WERI-Rb-1 (cell line): ENCODE measurements around the gene CTTNBP2.

Experiments
- DNase-seq: peaks from one replicate; pipeline ENCODE4 v3.0.0-alpha.2; 2020
- H3K27ac ChIP-seq: fragments of 250-450 bp; sonication (Bioruptor Pico); 2 replicates; pipeline ENCODE4 v1.5.1; 2020; ENCODE audit warnings: mild to moderate bottlenecking, moderate library complexity
- H3K27me3 ChIP-seq: fragments of 250-450 bp; sonication (Bioruptor Pico); 2 replicates; pipeline ENCODE4 v1.5.1; 2021; ENCODE audit warnings: mild to moderate bottlenecking, low read depth, moderate library complexity; ENCODE audit not compliant: insufficient read depth, severe bottlenecking
- H3K36me3 ChIP-seq: fragments of 250-450 bp; sonication (Bioruptor Pico); 2 replicates; pipeline ENCODE4 v1.5.1; 2020; ENCODE audit warnings: mild to moderate bottlenecking, moderate library complexity
- H3K4me3 ChIP-seq: 2 replicates; pipeline ENCODE4 v1.5.1; 2011; ENCODE audit warnings: low read depth, mild to moderate bottlenecking, control low read depth, low read length
- H3K9me3 ChIP-seq: fragments of 250-450 bp; sonication (Bioruptor Pico); 2 replicates; pipeline ENCODE4 v1.5.1; 2021; ENCODE audit warnings: mild to moderate bottlenecking, moderate library complexity; ENCODE audit not compliant: severe bottlenecking
- TF ChIP-seq, protein P1 (sequence below): IDR thresholded peaks from 2 replicates; pipeline ENCODE4 v1.5.1; 2011; ENCODE audit warnings: low read depth, mild to moderate bottlenecking, control low read depth, inconsistent platforms, low read length

CTTNBP2 gene

DNA sequence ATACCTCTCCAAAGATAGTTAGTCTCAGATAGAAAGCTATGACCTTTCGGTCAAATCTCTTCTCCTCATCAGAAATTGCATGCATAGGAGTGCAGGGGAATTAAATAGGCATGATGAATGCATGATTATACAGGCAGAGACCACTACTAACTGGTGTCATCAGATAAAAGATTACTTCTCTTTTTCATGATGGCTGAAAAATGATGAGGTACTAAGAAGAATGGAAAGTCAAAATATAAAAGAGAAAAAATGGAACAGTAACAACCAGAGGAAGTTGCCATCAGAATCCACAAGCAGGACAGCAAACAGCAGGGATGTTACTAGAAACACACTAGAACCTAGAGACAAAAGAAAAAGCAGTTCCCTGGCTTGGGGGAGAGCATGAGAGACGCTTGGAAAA is 31.6 kb downstream of the CTTNBP2 start:
- Histone ChIP-seq H3K27me3 (peaks cover 44% of the 10 kb centered on the region), H3K4me3 (no peak overlapping the region), H3K36me3 (no peaks in the 10 kb centered on the region), H3K9me3 (no peaks in the 10 kb centered on the region), H3K27ac (no peak overlapping the region)
- DNase-seq = no peak
- TF ChIP-seq, protein P1, sequence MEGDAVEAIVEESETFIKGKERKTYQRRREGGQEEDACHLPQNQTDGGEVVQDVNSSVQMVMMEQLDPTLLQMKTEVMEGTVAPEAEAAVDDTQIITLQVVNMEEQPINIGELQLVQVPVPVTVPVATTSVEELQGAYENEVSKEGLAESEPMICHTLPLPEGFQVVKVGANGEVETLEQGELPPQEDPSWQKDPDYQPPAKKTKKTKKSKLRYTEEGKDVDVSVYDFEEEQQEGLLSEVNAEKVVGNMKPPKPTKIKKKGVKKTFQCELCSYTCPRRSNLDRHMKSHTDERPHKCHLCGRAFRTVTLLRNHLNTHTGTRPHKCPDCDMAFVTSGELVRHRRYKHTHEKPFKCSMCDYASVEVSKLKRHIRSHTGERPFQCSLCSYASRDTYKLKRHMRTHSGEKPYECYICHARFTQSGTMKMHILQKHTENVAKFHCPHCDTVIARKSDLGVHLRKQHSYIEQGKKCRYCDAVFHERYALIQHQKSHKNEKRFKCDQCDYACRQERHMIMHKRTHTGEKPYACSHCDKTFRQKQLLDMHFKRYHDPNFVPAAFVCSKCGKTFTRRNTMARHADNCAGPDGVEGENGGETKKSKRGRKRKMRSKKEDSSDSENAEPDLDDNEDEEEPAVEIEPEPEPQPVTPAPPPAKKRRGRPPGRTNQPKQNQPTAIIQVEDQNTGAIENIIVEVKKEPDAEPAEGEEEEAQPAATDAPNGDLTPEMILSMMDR = no peak

DNA sequence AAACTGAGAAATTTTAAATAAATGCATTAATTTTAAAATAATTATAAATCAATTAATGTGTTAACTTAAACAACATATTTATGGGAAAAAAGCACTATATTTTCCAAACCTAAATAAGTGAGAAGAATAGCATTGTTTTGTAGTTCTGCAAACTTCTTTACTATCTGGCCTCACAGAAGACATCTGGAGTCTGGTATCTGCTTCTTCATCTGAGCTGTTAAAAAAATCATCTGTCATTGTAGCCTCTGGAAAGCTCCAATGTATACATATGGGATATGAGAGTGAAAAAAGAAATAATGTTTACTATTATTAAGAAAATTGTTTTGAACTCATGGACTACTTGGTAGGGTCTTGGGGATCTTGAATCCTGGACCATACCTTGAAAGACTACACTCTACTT is 32.2 kb downstream of the CTTNBP2 start:
- TF ChIP-seq, protein P1 = no peak
- no peak overlapping the region for H3K27ac ChIP-seq
- no peak for DNase-seq
- no peaks in the 10 kb centered on the region for H3K36me3 ChIP-seq
- no peak overlapping the region for H3K4me3 ChIP-seq
- no peaks in the 10 kb centered on the region for H3K9me3 ChIP-seq
- H3K27me3 ChIP-seq = peaks cover 43% of the 10 kb centered on the region

DNA sequence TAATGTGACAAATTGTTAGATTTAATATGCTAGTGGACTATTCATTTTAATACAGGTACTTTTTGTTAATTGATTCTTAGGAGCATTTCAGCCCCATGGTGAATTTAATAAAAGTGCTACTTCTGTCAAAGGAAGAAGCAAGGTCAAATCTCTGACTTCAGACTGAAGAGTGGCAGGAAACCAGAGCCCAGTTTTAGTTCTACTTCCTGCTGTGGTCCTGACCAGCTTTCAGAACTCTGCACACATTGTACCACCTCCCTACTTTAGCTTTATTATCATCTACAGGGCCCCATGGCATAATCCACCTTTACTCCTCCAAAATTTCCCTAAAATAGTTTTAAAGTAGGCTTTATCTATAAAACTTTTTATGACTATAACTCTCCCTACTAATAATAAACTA is 33.7 kb downstream of the CTTNBP2 start:
- Histone ChIP-seq H3K27me3 (peaks cover 38% of the 10 kb centered on the region), H3K27ac (no peak overlapping the region), H3K9me3 (no peaks in the 10 kb centered on the region), H3K36me3 (no peaks in the 10 kb centered on the region), H3K4me3 (no peak overlapping the region)
- TF ChIP-seq, protein P1 = no peak
- no peak for DNase-seq

DNA sequence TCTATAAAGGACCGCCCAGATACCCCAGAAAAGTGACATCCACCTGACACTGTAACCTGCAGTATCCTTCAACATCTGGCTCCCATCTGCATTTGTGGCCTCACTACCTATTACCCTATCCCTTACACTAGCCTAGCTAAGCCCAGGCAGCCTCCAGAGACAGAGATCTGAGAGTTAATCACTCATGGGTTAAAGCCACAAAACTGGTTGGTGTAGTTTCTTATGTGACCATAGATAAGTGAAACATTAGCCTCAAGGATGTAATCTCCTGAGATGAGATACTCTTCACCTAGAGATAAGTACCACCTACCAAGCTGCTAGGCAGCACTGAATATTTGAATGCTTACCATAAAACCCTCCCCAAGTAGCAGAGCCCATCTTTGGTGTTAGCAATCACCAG is 35.4 kb downstream of the CTTNBP2 start:
- Histone ChIP-seq H3K9me3 (no peaks in the 10 kb centered on the region), H3K4me3 (no peak overlapping the region), H3K27me3 (peaks cover 35% of the 10 kb centered on the region), H3K36me3 (no peaks in the 10 kb centered on the region), H3K27ac (no peak overlapping the region)
- TF ChIP-seq, protein P1 = no peak
- DNase-seq = no peak

DNA sequence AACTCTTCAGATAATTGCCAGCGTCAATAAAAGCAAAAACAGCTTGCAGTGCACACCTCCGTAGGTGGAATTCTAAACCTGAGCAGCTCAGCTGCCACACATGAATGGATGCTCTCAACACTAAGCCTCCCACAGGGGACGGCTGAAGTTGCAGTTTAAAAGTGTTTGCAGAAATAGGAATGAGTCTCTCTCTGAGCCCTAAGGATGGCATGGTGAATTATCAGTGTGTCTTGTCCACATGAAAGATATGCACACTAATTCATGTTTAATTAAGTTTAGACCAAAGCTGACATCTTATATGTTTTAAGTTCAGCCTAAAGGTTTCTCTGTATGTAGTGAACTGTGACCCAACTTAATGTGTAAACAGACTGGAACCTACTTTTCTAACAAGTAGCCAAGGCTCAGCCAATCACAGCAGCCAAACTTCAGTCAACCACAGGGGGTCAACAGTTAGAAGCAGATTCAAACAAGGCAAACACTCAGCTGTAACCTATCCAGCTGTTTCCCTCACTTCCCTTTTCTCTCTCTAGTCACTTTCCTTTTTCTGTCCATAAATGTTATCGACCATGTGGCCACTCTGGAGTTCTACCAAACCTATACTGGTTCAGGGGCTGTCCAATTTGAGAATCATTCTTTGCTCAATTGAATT is 38.1 kb downstream of the CTTNBP2 start:
- H3K4me3 ChIP-seq = no peak overlapping the region
- H3K27ac ChIP-seq = no peak overlapping the region
- H3K9me3 ChIP-seq = no peaks in the 10 kb centered on the region
- H3K27me3 ChIP-seq = peaks cover 37% of the 10 kb centered on the region
- DNase-seq = no peak
- H3K36me3 ChIP-seq = no peaks in the 10 kb centered on the region
- TF ChIP-seq, protein P1 = no peak

DNA sequence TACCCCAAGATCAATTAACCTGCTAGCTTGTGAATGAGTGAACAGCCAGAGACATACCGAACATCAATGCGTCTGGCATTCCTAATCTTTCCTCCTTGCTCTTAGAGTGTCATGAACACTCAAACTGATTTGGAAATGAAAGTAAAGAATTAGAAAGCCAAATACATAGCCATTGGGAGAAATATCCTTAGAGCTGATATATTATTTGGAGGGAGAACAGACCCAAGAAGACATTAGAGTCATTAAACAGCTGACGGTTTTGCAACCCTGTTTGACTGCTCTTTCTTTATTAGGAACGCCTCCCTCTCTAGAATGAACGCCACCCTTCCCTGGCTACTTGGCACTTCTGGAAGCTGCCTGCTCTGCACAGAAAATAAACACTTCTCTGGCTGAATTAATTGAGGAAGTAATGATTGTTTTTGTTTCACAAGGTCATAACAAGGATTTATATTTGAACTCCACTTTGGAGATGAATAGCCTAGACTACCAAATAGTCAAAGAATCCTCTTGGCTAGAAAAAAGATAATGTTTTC is 42.8 kb downstream of the CTTNBP2 start:
- TF ChIP-seq, protein P1 = no peak
- Histone ChIP-seq H3K9me3 (no peaks in the 10 kb centered on the region), H3K36me3 (no peaks in the 10 kb centered on the region), H3K4me3 (no peak overlapping the region), H3K27ac (no peak overlapping the region), H3K27me3 (peaks cover 32% of the 10 kb centered on the region)
- no peak for DNase-seq
